T-helper 2 cell (primary cell): Measurements from ENCODE around the gene EFCAB8.

ENCODE experiments used
- DNase-seq, 5 experiments: peaks; one replicate each; pipeline versions ENCODE4 v3.0.0 to v3.0.0-alpha.2; 2012 to 2022

EFCAB8 gene

GRCh38 chr20:33009214-33010132, 150.8 kb downstream of the EFCAB8 start:
- DNase-seq: no peak

GRCh38 chr20:33010133-33010504, 151.4 kb downstream of the EFCAB8 start:
- no peak for DNase-seq

- DNase-seq: no peak
Measured at GRCh38 chr20:33010674-33011449, 152.1 kb downstream of the EFCAB8 start.
